DND-41 (cell line): ENCODE results near the gene CCL26.
A peak's percentile ranks its signal among the peaks of the same experiment; 100 is the strongest.

ENCODE experiments used
- ATAC-seq: fragments of 200-7000 bp; cut with Tn5 transposase; 3 replicates; pipeline ENCODE4 v1.9.1; 2021; ENCODE audit warnings: low read depth; ENCODE audit not compliant: insufficient read depth
- DNase-seq: peaks from one replicate; pipeline ENCODE4 v3.0.0-alpha.2; 2020
- H2AFZ ChIP-seq: 2 replicates; pipeline ENCODE4 v1.6.0; 2012; ENCODE audit warnings: low read depth, low read length
- H3K27ac ChIP-seq: 2 replicates; pipeline ENCODE4 v1.5.1; 2012; ENCODE audit warnings: low read length, inconsistent platforms
- H3K27me3 ChIP-seq: fragments of 200-600 bp; sonication (generic); 2 replicates; pipeline ENCODE4 v1.6.0; 2012; ENCODE audit warnings: low read length, mild to moderate bottlenecking, inconsistent platforms; ENCODE audit not compliant: insufficient read depth, poor library complexity
- H3K36me3 ChIP-seq: 2 replicates; pipeline ENCODE4 v1.5.1; 2012; ENCODE audit warnings: low read length, inconsistent platforms; ENCODE audit not compliant: insufficient read depth
- H3K4me1 ChIP-seq: 2 replicates; pipeline ENCODE4 v1.5.1; 2012; ENCODE audit warnings: mild to moderate bottlenecking, low read length; ENCODE audit not compliant: insufficient read depth
- H3K4me2 ChIP-seq: 2 replicates; pipeline ENCODE4 v1.6.0; 2012; ENCODE audit warnings: mild to moderate bottlenecking, moderate library complexity, low read length, inconsistent platforms; ENCODE audit not compliant: insufficient read depth
- H3K4me3 ChIP-seq, 2 experiments: fragments of 200-600 bp in 1 of 2; shearing (Covaris generic) in 1 of 2; 2 replicates each; pipeline ENCODE4 v1.5.1; 2012 to 2016; ENCODE audit warnings: inconsistent platforms in 2 of 2, low read length in 2 of 2, mild to moderate bottlenecking in 2 of 2, low read depth in 1 of 2, moderate library complexity in 1 of 2
- H3K79me2 ChIP-seq: 2 replicates; pipeline ENCODE4 v1.6.0; 2012; ENCODE audit warnings: low read length, inconsistent platforms; ENCODE audit not compliant: insufficient read depth
- H3K9ac ChIP-seq: 2 replicates; pipeline ENCODE4 v1.6.0; 2012; ENCODE audit warnings: low read depth, mild to moderate bottlenecking, inconsistent platforms, low read length, moderate library complexity
- H3K9me3 ChIP-seq: 2 replicates; pipeline ENCODE4 v1.5.1; 2012; ENCODE audit warnings: low read length, moderate library complexity, mild to moderate bottlenecking, inconsistent platforms; ENCODE audit not compliant: insufficient read depth, severe bottlenecking
- H4K20me1 ChIP-seq: 2 replicates; pipeline ENCODE4 v1.6.0; 2012; ENCODE audit warnings: low read length; ENCODE audit not compliant: insufficient read depth
- EZH2 ChIP-seq: IDR thresholded peaks from 3 replicates; pipeline ENCODE4 v1.6.1; 2012; ENCODE audit warnings: borderline replicate concordance, low read depth, mild to moderate bottlenecking, moderate library complexity, low read length, inconsistent platforms; ENCODE audit not compliant: severe bottlenecking
- TF ChIP-seq, protein P1 (sequence below): IDR thresholded peaks from 2 replicates; pipeline ENCODE4 v1.5.1; 2012; ENCODE audit warnings: borderline replicate concordance, low read length, moderate library complexity, mild to moderate bottlenecking; ENCODE audit not compliant: poor library complexity, severe bottlenecking; ENCODE audit errors: extremely low read depth

CCL26 gene

DNA sequence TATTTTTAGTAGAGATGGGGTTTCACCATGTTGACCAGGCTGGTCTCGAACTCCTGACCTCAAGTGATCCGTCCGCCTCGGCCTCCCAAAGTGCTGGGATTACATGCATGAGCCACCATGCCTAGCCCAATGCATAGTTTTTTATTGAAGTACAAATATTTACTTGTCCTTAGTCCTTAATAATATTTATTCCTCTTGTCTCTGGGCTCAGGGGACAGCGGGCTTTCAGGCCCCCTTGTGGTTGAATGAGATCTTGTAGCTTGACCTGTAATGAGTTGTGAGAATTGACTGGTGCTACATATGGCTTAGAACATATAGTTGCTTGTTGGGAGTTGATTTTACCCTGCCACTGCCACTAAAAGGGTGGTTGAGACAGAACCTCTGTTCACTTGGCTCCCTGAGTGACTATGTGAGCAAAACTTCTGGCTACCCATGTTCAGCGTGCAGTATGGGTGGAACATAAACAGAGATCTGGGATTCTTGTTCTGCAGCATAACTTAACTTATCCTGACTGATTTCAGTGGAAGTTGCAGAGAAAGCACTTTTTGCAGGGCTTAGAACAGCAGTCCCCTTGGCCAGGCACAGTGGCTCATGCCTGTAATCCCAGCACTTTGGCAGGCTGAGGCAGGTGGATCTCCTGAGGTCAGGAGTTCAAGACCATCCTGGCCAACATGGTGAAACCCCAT is 14.9 kb downstream of the CCL26 start:
- Histone ChIP-seq H4K20me1 (no peaks in the 10 kb centered on the region), H3K36me3 (no peaks in the 10 kb centered on the region), H3K4me1 (no peaks in the 10 kb centered on the region), H3K27ac (no peak overlapping the region), H2AFZ (no peak overlapping the region), H3K4me2 (no peak overlapping the region), H3K9ac (no peak overlapping the region), H3K79me2 (no peaks in the 10 kb centered on the region), H3K27me3 (no peaks in the 10 kb centered on the region), H3K4me3 (no peak overlapping the region), H3K9me3 (no peaks in the 10 kb centered on the region)
- TF ChIP-seq EZH2 = no peak
- TF ChIP-seq, protein P1, sequence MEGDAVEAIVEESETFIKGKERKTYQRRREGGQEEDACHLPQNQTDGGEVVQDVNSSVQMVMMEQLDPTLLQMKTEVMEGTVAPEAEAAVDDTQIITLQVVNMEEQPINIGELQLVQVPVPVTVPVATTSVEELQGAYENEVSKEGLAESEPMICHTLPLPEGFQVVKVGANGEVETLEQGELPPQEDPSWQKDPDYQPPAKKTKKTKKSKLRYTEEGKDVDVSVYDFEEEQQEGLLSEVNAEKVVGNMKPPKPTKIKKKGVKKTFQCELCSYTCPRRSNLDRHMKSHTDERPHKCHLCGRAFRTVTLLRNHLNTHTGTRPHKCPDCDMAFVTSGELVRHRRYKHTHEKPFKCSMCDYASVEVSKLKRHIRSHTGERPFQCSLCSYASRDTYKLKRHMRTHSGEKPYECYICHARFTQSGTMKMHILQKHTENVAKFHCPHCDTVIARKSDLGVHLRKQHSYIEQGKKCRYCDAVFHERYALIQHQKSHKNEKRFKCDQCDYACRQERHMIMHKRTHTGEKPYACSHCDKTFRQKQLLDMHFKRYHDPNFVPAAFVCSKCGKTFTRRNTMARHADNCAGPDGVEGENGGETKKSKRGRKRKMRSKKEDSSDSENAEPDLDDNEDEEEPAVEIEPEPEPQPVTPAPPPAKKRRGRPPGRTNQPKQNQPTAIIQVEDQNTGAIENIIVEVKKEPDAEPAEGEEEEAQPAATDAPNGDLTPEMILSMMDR = peak; percentile 34
- ATAC-seq = no peak
- no peak for DNase-seq

DNA sequence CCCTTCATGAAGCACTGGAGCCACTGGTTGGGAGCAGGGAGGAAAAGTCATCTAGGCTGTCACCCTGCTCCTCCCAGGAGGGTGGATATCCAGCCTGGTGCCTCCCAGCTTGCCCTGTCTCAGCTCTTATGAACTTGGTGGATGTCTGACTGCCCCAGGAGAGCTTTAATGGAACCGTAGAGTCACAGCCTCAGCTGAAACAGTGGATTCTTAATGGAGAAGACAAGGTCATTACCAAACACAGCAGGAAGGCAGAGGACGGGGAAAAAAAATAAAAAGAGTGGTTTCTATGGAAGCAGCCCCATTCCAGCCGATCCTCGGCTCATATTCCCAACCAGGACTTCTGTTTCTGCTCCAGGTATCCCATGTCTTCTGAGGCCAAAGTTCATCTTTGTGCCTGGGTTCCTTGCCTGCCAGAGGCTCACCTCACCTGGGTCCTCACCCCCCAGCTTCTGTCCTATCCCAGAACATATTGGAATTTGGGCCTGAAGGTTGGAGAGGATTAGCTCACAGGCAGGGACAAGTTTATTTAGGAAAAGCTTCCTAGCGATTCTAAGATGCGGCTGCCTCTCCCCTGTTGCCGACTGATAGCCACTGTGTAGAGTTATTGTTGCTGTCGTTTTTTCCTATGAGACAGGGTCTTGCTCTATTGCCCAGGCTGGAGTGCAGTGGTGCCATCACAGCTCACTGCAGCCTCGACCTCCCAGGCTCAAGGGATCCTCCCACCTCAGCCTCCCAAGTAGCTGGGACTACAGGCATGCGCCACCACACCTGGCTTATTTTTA is 15.6 kb downstream of the CCL26 start:
- Histone ChIP-seq H3K27ac (no peak overlapping the region), H3K9me3 (no peaks in the 10 kb centered on the region), H3K4me3 (no peak overlapping the region), H3K4me1 (no peaks in the 10 kb centered on the region), H4K20me1 (no peaks in the 10 kb centered on the region), H3K36me3 (no peaks in the 10 kb centered on the region), H3K9ac (no peak overlapping the region), H3K4me2 (no peak overlapping the region), H3K79me2 (no peaks in the 10 kb centered on the region), H3K27me3 (no peaks in the 10 kb centered on the region), H2AFZ (no peak overlapping the region)
- TF ChIP-seq EZH2 = no peak
- TF ChIP-seq, protein P1 = no peak
- DNase-seq = no peak
- ATAC-seq = no peak

DNA sequence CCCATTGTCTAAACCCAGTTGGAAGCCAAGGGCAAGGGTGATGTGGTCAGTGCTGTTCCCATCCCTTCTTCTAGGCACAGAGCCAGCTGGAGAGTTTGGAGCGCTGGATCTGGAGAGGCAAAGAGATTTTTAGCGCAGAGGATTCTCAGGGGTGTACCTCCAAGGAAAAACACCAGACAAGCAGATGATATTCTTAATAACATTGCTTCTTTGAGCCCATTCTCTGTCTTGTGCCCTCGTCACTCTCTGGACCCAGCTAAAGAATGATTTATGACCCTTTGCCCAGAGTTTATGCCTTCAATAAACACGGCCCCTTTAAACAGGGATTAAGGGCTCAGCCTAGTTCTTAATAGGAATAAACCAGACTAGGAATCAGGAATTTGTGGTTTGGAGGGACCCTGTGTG is 28.6 kb downstream of the CCL26 start:
- no peak overlapping the region for H2AFZ ChIP-seq
- H3K36me3 ChIP-seq = no peaks in the 10 kb centered on the region
- no peak overlapping the region for H3K4me3 ChIP-seq
- TF ChIP-seq, protein P1 = no peak
- TF ChIP-seq EZH2 = no peak
- ATAC-seq (no peak), DNase-seq (no peak)
- no peaks in the 10 kb centered on the region for H3K9me3 ChIP-seq
- H3K9ac ChIP-seq = no peak overlapping the region
- peaks cover 13% of the 10 kb centered on the region for H3K4me1 ChIP-seq
- H3K27me3 ChIP-seq = no peaks in the 10 kb centered on the region
- H3K79me2 ChIP-seq = no peaks in the 10 kb centered on the region
- H3K4me2 ChIP-seq = no peak overlapping the region
- no peak overlapping the region for H3K27ac ChIP-seq
- H4K20me1 ChIP-seq = no peaks in the 10 kb centered on the region
